Measurements from ENCODE around the gene GNAQ. TPM values are rescaled to one million over a fixed set of nuclear protein-coding genes. Genes with fewer than 3 reads are reported as not detected.
"Not testable (repeated sequence)": the region's sequence is repeated elsewhere in the genome, so short reads cannot be mapped to it uniquely, and the experiment has no call there.

GNAQ gene
- total RNA-seq, 1 donor from 2014 or later = 33.3 TPM

DNA sequence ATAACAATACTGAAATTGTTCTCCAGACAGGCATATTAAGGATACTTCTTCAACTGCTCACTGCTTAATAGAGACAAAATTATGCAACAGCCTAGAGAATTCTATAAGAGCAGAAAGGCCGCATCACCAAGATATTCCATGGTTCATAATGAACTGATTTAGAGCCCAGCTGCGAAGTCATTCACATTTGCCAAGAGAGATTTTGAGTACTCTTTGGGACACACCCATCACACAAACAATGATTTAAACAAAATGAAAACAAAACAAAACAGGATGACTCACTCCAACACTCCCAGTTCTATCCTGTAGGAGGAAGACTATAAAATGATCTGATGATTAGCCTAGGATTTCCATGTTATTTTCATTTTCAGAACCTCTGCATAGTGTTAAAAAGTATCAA, 237.8 kb downstream of the GNAQ start:
- peak; percentile 55 to 74 for DNase-seq (ENCODE audit: low read depth in 2 of 2)

- no peak for DNase-seq (ENCODE audit: low read depth in 2 of 2)
Observed at GRCh38 chr9:77789891-77790290, 241.7 kb downstream of the GNAQ start.

GRCh38 chr9:77785341-77785740, 246.3 kb downstream of the GNAQ start:
- no peak for DNase-seq (ENCODE audit: low read depth in 2 of 2)

GRCh38 chr9:77783518-77783917, 248.1 kb downstream of the GNAQ start:
- DNase-seq (ENCODE audit: low read depth in 2 of 2) = peak; percentile 50 to 52

DNA sequence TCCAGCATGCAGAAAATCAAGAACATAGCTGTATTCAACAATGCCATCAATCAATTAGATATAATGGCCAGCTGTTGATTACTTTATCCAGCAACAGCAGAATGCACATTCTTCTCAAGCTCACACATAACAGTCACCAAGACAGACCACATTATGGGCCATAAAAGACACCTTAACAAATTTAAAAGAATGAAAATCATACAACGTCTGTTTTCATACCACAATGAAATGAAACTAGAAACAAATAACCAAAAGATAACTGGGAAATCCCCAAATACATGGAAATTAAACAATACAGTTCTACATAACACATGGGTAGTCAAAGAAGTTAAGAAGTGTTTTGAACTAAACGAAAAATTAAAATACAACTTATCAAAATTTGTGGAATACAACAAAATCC, 252.6 kb downstream of the GNAQ start:
- no peak for DNase-seq (ENCODE audit: low read depth in 2 of 2)

- no peak for DNase-seq (ENCODE audit: low read depth in 2 of 2)
Observed at GRCh38 chr9:77773381-77773780, 258.2 kb downstream of the GNAQ start.

- no peak for DNase-seq (ENCODE audit: low read depth in 2 of 2)
Observed at GRCh38 chr9:77772646-77773045, 259.0 kb downstream of the GNAQ start.

DNA sequence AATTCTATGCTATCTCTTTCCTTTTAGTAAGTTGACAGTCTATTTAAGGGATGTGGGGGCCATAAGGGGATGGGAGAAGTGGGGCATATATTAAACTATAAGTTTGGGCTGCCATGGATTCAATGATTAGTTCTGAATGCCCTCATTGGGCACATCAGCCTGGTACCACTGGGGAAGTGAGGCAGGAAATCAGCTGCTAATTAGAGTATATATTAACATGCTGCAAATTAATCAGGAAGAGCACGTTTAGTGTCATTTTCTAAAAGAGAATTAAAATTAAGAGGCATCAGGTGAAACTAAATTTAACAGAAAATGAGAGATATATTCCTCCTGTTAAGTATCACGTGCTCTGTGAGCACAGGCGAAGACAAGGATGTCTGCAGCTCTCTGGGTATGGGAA, 260.4 kb downstream of the GNAQ start:
- DNase-seq (ENCODE audit: low read depth in 2 of 2) = no peak

GRCh38 chr9:77770340-77770739, 261.3 kb downstream of the GNAQ start:
- DNase-seq (ENCODE audit: low read depth in 2 of 2) = no peak

GRCh38 chr9:77769246-77769645, 262.4 kb downstream of the GNAQ start:
- DNase-seq (ENCODE audit: low read depth in 2 of 2) = peak; percentile 18 to 74

DNA sequence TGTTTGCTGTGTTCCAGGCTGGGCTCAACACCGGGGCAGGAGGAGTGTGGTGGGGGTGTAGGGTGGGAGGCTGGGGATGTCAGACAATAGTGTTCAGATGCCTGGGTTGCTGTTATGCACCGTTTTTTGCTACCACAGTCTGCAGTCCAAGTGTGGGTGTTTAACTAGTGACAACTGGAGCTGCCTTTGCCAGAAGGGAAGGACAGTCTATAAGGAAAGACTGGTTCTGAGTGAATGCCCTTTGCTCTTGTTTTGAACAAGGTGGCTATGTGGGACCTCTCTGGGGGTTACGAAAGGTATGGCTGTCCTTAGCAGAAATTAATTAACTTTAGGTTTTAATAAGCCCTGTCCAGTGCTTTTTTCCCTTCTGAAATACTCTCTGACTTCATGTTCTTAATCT, 265.0 kb downstream of the GNAQ start:
- DNase-seq (ENCODE audit: low read depth in 2 of 2) = no peak

- no peak for DNase-seq (ENCODE audit: low read depth in 2 of 2)
Observed at GRCh38 chr9:77765781-77766259, 265.8 kb downstream of the GNAQ start.

DNA sequence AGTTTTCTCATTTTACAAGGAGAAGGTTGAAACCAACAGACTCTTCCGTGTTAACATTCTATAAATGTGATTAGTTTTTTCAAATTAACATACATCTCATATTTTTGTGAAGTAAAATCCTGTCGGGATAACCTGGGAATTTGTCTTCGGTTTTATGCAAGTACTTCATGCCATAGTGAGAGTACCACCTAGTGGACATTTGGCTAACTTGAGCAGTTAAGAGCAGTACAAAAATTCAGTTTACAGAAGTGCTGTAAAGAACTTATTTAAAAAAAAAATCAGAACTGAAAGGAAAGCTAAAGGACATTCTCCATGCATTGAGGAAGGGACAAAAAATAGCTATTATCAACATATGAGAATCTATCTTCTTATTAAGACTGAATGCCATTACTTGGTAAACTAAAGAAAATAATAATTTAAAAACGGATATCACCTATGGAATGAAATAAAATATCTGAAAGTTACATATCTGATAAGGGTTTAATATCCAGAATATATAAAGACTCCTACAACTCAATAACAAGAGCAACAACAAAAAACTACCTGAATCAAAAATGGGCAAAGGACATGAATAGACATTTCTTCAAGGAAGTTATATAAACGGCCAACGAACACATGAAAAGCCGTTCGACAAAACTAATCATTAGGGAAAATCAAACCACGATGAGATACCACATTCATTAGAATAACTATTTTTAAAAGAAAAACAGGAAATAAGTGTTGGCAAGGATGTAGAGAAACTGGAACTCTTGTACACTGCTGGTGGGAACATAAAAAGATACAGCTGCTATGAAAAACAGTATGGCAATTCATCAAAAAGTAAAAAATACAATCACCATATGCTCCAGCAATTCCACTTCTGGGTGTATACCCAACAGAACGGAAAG, 266.5 kb downstream of the GNAQ start:
- peak; percentile 75 to 84 for DNase-seq (ENCODE audit: low read depth in 2 of 2)

DNA sequence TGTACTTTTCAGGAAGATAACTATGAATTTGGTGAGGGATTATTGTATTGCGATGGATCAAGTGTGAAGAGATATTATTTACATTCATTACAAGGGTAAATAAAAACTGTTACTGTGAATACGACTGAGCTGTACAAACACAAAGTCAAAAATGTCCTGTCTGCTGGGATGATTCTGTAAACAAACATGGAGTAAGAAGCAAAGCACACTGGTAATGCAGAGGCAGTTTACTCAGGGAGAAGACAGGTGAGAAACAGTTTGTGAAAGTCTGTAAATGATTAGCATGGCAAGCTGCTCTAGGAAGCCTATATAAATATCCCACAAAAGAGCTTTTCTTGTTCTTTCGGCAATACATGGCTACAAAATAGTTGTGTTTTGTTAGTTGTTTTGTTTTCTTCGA, 268.0 kb downstream of the GNAQ start:
- DNase-seq (ENCODE audit: low read depth in 2 of 2) = no peak

GRCh38 chr9:77760919-77761318, 270.7 kb downstream of the GNAQ start:
- DNase-seq (ENCODE audit: low read depth in 2 of 2) = not testable (repeated sequence)

- no peak for DNase-seq (ENCODE audit: low read depth in 2 of 2)
Observed at GRCh38 chr9:77759391-77759790, 272.2 kb downstream of the GNAQ start.

DNA sequence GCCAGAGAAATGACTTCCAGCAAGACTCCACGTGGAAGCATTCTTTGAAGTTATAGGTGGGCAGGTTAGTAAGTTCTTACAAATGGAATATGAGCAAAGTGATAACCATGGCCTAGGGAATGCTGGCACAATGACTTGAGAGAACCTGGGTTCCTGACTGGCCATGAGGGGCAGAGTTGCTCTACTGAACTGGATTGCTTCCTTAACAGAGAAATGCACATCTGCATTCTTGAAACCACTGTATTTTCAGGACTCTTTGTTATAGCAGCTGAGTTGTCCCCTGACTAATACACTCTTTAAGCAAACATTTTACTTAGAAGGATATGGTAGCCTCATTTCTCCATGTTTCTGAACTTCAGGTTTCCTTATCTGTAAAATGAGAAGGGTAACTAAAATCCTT, 275.2 kb downstream of the GNAQ start:
- DNase-seq (ENCODE audit: low read depth in 2 of 2) = no peak

- no peak for DNase-seq (ENCODE audit: low read depth in 2 of 2)
Observed at GRCh38 chr9:77753180-77753579, 278.4 kb downstream of the GNAQ start.

- peak in 1 of 2 donors; percentile 14 for DNase-seq (ENCODE audit: low read depth in 2 of 2)
Observed at GRCh38 chr9:77752554-77752953, 279.1 kb downstream of the GNAQ start.

DNA sequence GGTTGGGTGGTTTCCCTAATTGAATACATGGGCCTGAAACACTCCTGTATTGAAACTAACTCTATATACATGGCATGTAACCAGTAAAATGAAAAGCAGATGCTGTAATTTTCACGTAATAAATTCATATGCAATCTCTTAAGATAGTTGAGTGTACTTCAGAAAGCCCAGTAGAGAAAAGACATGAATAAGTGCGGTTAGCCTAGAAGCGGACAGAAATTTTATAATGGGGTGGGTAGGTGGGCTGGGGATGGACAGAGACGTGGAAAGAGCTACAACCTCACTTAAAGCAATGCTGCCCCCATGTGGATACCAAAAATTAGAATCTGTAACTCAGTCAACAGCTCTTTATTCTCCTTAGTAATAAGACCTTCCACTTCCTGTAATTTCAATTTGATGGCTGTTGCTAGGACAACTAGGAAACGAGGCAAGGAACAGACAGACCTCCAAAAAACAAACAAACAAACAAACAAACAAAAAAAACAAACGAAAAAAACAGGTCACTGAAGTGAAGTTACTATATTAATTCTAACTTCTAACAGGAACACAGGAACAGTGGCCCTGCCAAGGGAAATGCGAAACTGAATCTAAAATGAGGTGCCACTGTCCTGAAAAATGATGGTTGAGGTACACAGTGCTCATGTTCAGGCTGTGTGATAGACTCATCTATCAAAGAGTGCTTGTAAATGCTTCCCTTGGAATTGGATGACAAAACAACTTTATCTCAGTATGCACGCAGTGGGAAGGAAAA, 280.1 kb downstream of the GNAQ start:
- peak; percentile 83 to 89 for DNase-seq (ENCODE audit: low read depth in 2 of 2)

- DNase-seq (ENCODE audit: low read depth in 2 of 2) = no peak
Observed at GRCh38 chr9:77750981-77751340, 280.6 kb downstream of the GNAQ start.

DNA sequence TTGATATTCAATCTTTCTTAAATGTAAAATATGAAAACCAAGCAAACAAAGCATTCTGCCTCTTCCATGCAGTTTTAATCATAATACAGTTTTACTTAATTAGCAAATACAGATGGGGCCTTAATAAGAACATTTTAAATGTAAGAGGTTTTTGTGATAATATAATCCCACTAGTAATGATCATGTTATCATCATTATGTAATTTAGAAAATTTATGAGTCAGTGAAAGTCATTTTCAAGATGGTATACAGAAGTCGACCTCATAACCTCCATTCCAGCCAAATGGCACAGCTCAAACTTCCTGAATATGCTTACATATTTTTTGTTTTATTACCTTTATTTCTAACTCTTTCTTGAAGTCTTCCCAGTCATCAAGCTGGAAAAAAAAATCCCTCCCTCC, 281.3 kb downstream of the GNAQ start:
- peak in 1 of 2 donors; percentile 70 for DNase-seq (ENCODE audit: low read depth in 2 of 2)

All from lung microvascular endothelial cell (primary cell).